ENCODE results near the gene RAD51B.

- TF ChIP-seq MAX (CRISPR knock-in tag; IDR thresholded peaks at IDR 0.05) (no peak), FOXJ3 (CRISPR knock-in tag; IDR thresholded peaks at IDR 0.05; ENCODE audit: borderline replicate concordance) (no peak), FOXP1 (CRISPR knock-in tag; IDR thresholded peaks at IDR 0.05; ENCODE audit: borderline replicate concordance) (no peak), CTCF (IDR thresholded peaks at IDR 0.05) (no peak), NFYB (CRISPR knock-in tag; conservative IDR thresholded peaks at IDR 0.05; ENCODE audit: low read depth) (no peak), TEAD1 (CRISPR knock-in tag; IDR thresholded peaks at IDR 0.05) (no peak)
These were observed 675.8 kb downstream of the RAD51B start for GRCh38 chr14:68495101-68496039.
